PFSK-1 (cell line): Measurements from ENCODE around the gene MAF.

Source experiments
- POLR2AphosphoS5 ChIP-seq: IDR thresholded peaks from 2 replicates; pipeline ENCODE4 v1.6.1; 2012; ENCODE audit warnings: low read depth, mild to moderate bottlenecking, control low read depth, low read length, moderate library complexity
- SIN3A ChIP-seq: IDR thresholded peaks from 2 replicates; pipeline ENCODE4 v1.6.1; 2012; ENCODE audit warnings: mild to moderate bottlenecking, low read length, moderate library complexity, borderline replicate concordance; ENCODE audit not compliant: insufficient read depth

- TF ChIP-seq POLR2AphosphoS5 = no peak; the same call in 1 of the 2 replicates
- no peak for TF ChIP-seq SIN3A
Observed at GRCh38 chr16:79593074-79593531, 7.4 kb downstream of the MAF start.
